ENCODE measurements around the gene ZYG11B. TPM values are rescaled to one million over a fixed set of nuclear protein-coding genes. Genes with fewer than 3 reads are reported as not detected.

Gene ZYG11B
- total and polyA plus RNA-seq, 2 of the 13 experiments (the other 11 are each of a cell fraction or from before 2014, with no cell fraction given), result 6.9 to 17.9 TPM

- no peak for TF ChIP-seq MYNN (CRISPR knock-in tag; IDR thresholded peaks at IDR 0.05; ENCODE audit: low read depth)
- no peak for TF ChIP-seq ZNF484 (CRISPR knock-in tag; IDR thresholded peaks at IDR 0.05; ENCODE audit: borderline replicate concordance, low read depth)
- TF ChIP-seq RCOR2 (CRISPR knock-in tag; IDR thresholded peaks at IDR 0.05), result no peak
- no peak for TF ChIP-seq ZBTB46 (CRISPR knock-in tag; IDR thresholded peaks at IDR 0.05; ENCODE audit: borderline replicate concordance)
- no peak for TF ChIP-seq ETV5 (CRISPR knock-in tag; IDR thresholded peaks at IDR 0.05; ENCODE audit: borderline replicate concordance)
- no peak for TF ChIP-seq ZNF569 (CRISPR knock-in tag; IDR thresholded peaks at IDR 0.05; ENCODE audit: borderline replicate concordance)
- TF ChIP-seq ZNF704 (CRISPR knock-in tag; IDR thresholded peaks at IDR 0.05; ENCODE audit: borderline replicate concordance), result no peak
- no peak for TF ChIP-seq SP2 (CRISPR knock-in tag; IDR thresholded peaks at IDR 0.05)
- no peak for TF ChIP-seq PBX2 (CRISPR knock-in tag; IDR thresholded peaks at IDR 0.05)
- TF ChIP-seq KAT7 (CRISPR knock-in tag; IDR thresholded peaks at IDR 0.05; ENCODE audit: borderline replicate concordance), result peak; percentile 79; the same call in 1 of the 2 replicates
- TF ChIP-seq PHF8 (CRISPR knock-in tag; IDR thresholded peaks at IDR 0.05), result peak; percentile 75
- TF ChIP-seq THAP8 (CRISPR knock-in tag; IDR thresholded peaks at IDR 0.05; ENCODE audit: borderline replicate concordance), result no peak
- no peak for TF ChIP-seq MNT (IDR thresholded peaks at IDR 0.05)
- no peak for TF ChIP-seq ZFP36 (IDR thresholded peaks at IDR 0.05; ENCODE audit: borderline replicate concordance, low read depth, low read length, partially characterized antibody)
- peak; percentile 62; the same call in 1 of the 2 replicates for TF ChIP-seq ZNF691 (CRISPR knock-in tag; IDR thresholded peaks at IDR 0.05; ENCODE audit: borderline replicate concordance, low read depth)
- peak; percentile 58; the same call in 1 of the 2 replicates for TF ChIP-seq MEIS2 (CRISPR knock-in tag; IDR thresholded peaks at IDR 0.05)
- TF ChIP-seq DDIT3 (CRISPR knock-in tag; IDR thresholded peaks at IDR 0.05), result no peak
- no peak for TF ChIP-seq ZMYM3 (CRISPR knock-in tag; IDR thresholded peaks at IDR 0.05)
- TF ChIP-seq MAFK (conservative IDR thresholded peaks at IDR 0.05 in 1 of 2, IDR thresholded peaks at IDR 0.05 in 1 of 2; ENCODE audit: low read length in 2 of 2), result no peak
- TF ChIP-seq EP300 (IDR thresholded peaks at IDR 0.05; ENCODE audit: low read depth in 2 of 2, low read length in 2 of 2), result no peak
- TF ChIP-seq EP300 (CRISPR knock-in tag; IDR thresholded peaks at IDR 0.05; ENCODE audit: borderline replicate concordance), result no peak
Measured at GRCh38 chr1:52726265-52727113, at the start of gene ZYG11B (continued).

All from HepG2 (cell line).